HG03378 (cell line): Measurements from ENCODE around the gene SSTR4.

Experiments used
- ATAC-seq: cut with Tn5 transposase; IDR thresholded peaks from one replicate; pipeline ENCODE4 v1.9.1; 2021; ENCODE audit warnings: mild to moderate bottlenecking, moderate library complexity; ENCODE audit not compliant: unreplicated experiment

SSTR4 gene

DNA sequence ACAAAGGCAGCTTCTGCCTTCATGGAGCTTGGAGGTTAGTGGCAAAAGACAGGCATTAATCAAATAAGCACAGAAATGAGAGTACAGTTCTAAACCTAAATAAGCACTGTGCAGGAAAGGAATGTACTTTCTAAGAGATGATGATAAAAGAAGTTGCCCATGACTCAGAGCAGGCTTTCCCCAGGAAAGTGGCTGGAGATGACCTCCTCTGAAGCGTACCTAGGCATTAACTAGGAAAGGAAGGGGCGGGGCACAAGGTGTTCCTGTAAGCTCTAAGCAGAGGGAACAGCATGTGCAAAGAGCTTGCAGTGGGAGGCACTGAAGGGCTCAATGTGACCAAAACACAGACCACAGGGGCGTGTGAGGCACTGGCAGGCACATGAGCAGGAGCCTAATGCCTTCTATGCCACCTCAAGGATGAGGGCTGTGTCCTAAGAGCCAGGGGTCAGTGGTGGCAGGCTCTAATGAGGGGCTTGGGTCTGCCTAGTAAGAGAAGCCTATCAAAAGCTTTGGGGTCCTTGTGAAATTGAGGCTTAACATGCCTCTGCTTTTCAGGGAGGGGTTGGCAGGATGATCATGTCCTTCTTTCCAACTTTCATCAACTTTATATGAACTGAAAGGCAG is 4.9 kb downstream of the SSTR4 start:
- no peak for ATAC-seq

- ATAC-seq, result no peak
Measured at GRCh38 chr20:23042270-23042669, 7.2 kb downstream of the SSTR4 start.

DNA sequence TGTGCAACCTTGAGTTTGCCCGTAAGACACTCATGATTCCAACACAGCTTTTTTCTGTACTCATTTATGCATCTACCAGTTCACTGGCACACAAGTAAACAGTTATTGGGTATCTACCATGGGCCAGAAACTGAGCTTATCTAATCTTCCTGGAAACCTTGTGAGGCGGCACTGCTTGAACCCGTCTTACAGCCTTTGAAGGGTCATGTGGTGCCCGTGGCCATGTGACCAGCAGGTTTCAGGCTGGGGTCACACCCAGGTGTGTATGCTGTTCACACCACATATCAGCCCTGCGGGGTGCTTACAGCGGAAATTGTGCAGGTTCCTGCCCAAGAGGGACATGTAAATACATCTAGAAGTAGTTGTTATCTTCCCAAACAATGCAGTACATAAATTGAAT is 8.3 kb downstream of the SSTR4 start:
- no peak for ATAC-seq

DNA sequence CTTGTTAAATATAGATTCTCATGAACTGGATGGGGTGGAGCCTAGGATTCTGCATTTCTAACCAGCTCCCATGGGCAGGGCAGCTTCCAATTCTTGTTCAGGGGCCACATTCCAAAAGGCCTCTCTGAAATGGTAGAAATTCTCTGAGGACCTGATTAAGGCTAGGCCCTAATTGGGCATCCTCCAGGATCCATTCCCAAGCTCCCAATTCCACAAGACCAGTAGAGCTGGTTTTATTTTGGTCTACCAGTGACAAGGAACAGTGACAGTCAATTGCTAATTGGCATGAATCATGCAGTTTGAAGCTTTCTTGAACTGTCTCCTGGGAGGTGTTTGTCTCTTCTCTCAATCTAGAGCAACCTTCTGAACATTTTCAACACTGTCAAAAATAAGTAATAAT is 11.3 kb downstream of the SSTR4 start:
- no peak for ATAC-seq

- ATAC-seq, result no peak
Measured at GRCh38 chr20:23047001-23047737, 12.1 kb downstream of the SSTR4 start.

DNA sequence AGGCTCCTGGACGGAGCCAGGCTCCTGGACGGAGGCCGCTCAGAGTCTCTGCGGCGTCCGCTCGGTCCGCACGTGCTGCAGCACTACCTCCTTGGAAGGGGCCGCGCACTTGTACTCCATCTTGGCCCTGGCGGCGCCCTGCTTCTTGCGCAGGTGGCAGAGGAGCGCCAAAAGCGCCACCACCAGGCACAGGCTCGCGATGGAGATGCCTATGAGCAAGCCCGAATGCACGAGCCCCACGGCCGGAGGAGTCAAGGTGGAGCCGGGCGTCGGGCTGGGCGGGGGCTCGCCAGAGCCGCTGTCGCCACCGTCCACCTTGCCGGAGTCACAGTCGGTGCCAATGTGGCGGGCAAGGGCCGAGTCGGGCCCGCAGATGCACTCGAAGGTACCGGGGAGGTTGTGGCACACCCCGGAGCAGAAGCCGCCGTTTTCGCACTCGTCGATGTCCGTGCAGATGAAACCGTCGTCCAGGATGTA is 12.7 kb downstream of the SSTR4 start:
- no peak for ATAC-seq

GRCh38 chr20:23048283-23049200 is 13.4 kb downstream of the SSTR4 start:
- no peak for ATAC-seq

GRCh38 chr20:23049201-23050075 is 14.3 kb downstream of the SSTR4 start, which contains the start of gene THBD:
Gene THBD (minus strand): TSS chr20:23049672. CDS start chr20:23049504, 168 bp downstream.
- ATAC-seq, result no peak

GRCh38 chr20:23050076-23050838 is 15.1 kb downstream of the SSTR4 start:
- ATAC-seq, result no peak

GRCh38 chr20:23050847-23051627 is 15.9 kb downstream of the SSTR4 start:
- ATAC-seq, result no peak

- no peak for ATAC-seq
Measured at GRCh38 chr20:23052904-23053303, 17.8 kb downstream of the SSTR4 start.

DNA sequence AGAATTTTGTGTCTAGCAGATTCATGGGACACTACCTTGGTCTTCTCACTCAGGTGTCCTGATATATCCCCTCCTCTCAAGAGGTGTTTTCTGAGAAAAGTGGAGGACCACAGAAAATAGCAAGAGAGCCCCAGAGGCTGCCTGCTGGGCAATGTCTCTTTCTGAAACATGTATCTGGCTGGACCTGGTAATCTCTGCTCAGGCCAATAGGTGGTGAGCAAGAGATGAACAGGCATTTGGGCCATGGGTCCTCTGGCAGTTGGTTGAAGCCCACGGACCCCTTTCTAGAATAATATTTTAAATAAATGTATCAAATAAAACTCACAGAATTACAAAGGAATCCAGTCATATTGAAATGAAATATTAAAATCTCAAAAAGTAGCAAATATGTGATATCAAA is 23.1 kb downstream of the SSTR4 start:
- no peak for ATAC-seq

- ATAC-seq, result no peak
Measured at GRCh38 chr20:23059001-23059400, 23.9 kb downstream of the SSTR4 start.

DNA sequence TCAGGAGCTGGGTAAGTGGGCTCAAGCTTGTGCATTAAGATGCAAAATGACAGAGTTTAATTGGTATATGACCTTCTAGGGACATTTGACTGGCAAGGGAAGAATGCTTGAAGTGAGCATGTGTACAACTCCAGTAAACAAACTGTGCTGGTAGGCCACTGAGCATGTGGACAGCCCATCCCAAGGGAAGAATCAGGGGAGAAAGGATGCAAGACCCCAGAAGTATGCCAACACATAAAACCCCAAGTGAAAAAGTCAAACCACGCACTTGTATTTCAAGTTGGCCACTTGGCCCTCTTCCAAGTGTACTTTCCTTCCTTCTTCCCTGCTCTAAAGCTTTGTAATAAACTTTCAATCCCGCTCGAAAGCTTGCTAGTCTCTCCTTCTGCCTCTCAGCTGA is 24.7 kb downstream of the SSTR4 start:
- ATAC-seq, result no peak

DNA sequence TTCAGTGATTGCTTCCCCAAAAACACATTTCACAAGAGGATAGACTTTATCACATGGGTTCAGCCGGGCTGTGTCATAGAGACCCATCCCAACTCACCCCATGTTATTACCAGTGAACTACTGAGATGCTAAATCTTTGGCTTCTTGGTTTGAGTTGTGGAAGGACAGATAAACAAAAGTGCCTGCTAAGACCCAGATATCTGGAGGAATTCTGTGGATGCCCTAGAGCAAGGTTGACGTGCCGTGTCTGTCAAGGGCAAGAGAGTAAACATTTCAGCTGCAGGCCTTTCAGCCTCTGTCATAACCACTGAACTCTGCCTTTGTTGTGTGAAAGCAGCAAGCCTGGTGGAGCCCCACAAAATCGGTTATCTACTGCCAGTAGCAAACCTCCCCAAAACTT is 25.5 kb downstream of the SSTR4 start:
- ATAC-seq, result no peak

- no peak for ATAC-seq
Measured at GRCh38 chr20:23061262-23061661, 26.1 kb downstream of the SSTR4 start.

DNA sequence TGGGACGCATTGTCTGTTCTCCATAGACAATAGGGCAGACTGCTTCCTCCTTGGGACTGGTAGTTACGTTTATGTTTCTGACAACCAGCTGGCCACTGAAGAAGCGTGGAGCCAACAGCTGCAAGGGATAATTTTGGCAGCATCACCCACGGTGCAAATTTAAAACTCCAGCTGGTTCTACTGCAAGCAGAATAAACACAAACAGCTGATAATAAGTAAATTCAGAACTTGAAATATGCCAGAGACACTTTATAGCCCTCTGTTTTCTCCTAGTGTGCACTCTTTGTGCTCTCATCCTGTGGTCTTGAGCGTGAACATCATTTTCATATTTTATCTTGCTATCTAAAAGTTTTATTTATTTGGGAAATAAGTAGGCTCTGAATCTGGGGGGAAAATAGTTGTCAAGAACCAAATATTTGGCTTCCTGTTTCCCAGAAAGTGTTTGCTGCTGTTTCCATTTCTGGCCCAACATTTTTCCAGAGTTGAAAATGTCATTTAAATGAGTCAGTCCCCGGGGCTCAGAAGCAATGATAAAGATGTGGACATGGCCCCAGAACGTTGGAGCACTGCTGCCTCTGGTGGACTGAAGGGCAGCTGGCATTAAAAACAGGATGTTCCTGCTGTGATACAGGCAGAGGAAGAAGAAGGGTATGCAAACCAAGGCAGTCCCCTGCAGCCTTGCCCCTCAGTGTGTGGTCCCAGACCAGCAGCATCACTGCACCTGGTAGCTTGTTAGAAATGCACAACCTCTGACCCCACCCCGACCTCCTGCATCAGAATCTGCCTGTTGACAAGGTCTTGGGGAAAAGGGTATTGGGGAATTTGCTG is 26.8 kb downstream of the SSTR4 start:
- no peak for ATAC-seq

DNA sequence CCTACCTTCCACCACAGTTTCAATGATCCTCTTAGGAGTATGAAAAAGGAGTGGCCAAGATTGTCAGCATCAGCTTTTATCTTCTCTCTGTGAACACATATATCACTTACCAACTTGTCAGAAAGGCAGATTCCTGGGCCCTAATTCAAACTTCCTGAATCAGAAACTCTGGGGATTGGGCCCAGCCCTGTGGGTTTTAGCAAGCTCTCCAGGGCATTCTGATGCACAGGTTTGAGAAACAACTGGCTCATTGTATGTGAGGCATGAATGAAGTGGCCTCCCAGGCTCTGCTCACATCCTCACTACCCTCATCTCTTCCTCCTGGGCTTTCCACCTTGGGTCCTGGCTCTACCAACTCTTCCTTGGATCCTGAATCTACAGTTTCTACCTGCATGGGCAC is 27.5 kb downstream of the SSTR4 start:
- ATAC-seq, result no peak
